Measurements from ENCODE around the gene SLIT1.

The SLIT1 gene

DNA sequence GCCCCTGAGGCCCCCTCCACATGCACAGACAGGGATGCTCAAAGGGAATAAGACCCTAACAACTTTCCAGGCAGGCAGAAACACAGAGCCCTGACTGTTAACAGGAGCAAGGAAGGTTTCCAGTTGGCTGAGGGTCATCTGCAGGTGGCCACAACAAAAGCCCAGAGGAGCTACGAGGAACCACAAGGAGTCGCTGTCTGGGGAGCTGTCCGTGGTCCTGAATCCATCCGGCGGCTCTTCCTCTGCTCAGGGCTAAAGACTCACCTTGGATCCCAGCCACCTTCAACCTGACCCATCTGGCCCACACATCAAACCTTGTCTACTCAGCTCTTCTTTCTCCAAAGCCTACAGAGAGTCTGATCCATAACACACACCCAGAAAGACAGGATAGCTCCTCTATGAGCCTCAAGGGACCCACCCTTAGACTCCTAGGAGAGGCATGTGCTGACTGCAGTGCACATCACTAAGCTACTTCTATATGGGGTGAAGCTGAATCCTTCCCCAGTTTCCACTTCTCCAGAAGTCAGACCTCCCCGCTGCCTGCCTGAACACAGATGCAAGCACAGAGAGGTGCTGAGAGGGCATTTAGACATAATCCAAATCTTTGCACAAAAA, 104.0 kb downstream of the SLIT1 start:
- Mint-ChIP-seq H3K4me3 (no peak overlapping the region), H3K9me3 (no peaks in the 10 kb centered on the region), H3K36me3 (ENCODE audit: insufficient read depth) (peaks cover 10% of the 10 kb centered on the region), H3K27me3 (peaks cover 17 to 54% of the 10 kb centered on the region in 2 donors), H3K4me1 (ENCODE audit: low read depth in 2 of 2) (no peaks in the 10 kb centered on the region), H3K27ac (peak overlapping the region in 1 of 2 donors; percentile 29)
- ATAC-seq (replicated peaks) (peak; percentile 61), DNase-seq (peak; percentile 57 to 60 (median 58))

DNA sequence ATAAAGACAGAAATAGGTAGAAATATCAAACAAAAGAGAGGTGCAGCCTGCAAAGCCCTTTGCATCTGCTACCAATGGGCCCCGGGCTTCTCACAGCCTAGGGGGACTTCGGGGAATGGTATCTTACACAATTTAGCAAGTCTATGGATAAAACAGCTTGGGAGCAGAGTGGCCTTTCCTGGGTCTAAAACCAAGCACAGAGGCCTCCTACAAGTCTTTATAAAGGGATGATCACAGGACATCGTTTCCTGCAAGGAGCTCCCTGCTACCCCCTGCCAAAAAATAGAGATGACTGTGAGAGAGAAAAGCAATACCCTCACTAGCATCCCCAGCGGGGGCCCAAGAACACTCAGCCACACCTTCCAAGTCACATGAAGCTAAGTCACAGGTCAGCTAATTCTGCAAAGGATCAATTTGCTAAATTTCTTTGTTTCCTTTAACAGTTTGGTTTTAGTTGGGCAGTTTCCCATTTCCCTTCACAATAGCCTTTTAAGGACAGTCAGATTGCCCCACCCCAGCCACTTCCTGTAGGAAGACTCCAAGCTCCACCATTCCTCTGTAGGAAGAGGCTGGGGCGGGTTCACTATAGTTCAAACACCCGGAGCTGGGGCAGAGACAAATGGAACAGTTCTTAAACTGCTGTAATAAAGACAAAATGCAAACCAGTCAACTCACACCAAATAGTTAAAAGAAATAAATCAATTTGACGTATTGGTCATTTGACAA, 105.5 kb downstream of the SLIT1 start:
- no peak overlapping the region for H3K27ac Mint-ChIP-seq
- no peaks in the 10 kb centered on the region for H3K9me3 Mint-ChIP-seq
- H3K36me3 Mint-ChIP-seq (ENCODE audit: insufficient read depth), result peaks cover 10% of the 10 kb centered on the region
- no peak for DNase-seq
- no peak for ATAC-seq (replicated peaks)
- no peak overlapping the region for H3K4me3 Mint-ChIP-seq
- H3K4me1 Mint-ChIP-seq (ENCODE audit: low read depth in 2 of 2), result no peaks in the 10 kb centered on the region
- peaks cover 7 to 53% of the 10 kb centered on the region in 2 donors for H3K27me3 Mint-ChIP-seq

DNA sequence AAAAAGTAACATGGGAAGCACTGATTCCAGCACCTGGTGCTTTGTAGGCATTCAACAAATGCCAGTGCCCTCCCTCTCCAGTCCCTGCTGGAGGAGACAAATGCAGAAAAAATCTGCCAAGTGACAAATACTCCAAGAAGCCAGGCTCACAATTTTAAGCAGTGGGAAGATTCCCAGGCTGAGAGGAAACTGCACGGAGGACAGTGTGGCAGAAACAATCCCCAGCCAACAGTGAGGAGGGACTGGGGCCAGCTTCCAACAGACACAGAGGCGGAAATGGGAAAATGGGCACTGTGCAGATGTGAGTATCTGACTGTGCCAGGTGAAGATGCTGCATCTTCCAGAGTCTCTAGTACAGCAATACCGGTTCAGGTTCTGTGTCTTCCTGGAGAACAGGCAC, 106.3 kb downstream of the SLIT1 start:
- ATAC-seq (replicated peaks) (no peak), DNase-seq (no peak)
- Mint-ChIP-seq H3K4me1 (ENCODE audit: low read depth in 2 of 2) (no peaks in the 10 kb centered on the region), H3K27ac (no peak overlapping the region), H3K27me3 (peaks cover 7 to 54% of the 10 kb centered on the region in 2 donors), H3K4me3 (no peak overlapping the region), H3K9me3 (no peaks in the 10 kb centered on the region), H3K36me3 (ENCODE audit: insufficient read depth) (peaks cover 10% of the 10 kb centered on the region)

DNA sequence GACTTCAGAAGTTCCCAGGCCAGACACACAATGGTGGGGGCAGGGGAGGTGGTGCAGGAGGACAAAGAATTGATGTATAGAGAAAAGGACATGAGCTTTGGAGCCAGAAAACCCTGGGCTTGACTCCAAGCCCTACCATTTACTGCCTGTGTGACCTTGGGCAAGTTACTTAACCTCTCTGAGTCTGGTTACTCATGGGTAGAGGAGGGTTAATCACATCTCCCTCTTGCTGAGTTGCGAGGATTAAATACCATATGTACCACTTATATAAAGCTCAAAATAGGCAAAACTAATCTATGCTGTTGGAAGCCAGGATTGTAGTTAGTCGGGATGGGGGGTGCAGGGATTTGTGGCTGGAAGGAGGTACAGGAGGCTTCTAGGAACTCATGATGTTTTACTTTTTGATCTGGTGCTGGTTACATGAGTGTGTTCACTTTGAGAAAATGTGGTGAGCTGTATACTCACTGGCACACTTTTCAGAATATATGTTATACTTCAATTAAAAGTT, 106.8 kb downstream of the SLIT1 start:
- Mint-ChIP-seq H3K27ac (no peak overlapping the region), H3K27me3 (peaks cover 11 to 56% of the 10 kb centered on the region in 2 donors), H3K9me3 (no peaks in the 10 kb centered on the region), H3K4me3 (no peak overlapping the region), H3K36me3 (ENCODE audit: insufficient read depth) (peaks cover 10% of the 10 kb centered on the region), H3K4me1 (ENCODE audit: low read depth in 2 of 2) (no peaks in the 10 kb centered on the region)
- no peak for ATAC-seq (replicated peaks)
- no peak for DNase-seq

DNA sequence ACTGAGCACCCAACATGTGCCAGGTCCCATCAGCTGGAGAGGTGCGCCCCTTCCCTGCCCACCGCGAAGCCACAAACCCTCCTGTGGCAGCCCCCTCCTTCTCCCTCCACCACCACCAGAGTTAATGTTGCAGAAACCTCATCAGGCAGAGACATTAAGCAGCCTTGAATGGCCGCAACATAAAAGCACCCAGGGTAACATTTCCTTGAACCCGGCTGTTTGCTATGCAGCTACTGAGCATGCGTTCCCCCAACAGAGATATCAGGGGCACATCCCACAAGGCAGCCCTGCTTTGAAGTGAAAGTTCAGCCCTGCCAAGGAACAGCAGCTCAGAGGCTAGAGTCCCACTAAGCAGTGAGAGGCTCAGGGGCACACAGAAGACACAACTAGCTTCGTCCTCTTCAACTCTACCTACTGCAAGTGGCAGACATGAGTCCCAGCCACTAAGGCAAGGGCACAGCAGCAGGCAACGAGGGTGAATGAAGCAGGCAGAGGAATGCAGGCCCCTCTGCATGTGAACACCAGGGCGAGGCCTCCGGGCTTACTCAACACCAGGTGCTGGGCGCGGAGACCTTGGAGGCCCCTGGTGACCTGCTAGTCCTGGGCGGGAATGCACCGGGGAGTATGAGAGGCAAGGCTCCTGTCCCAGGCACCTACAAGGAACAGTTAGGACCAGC, 107.4 kb downstream of the SLIT1 start:
- Mint-ChIP-seq H3K4me3 (no peak overlapping the region), H3K27me3 (peaks cover 14 to 56% of the 10 kb centered on the region in 2 donors), H3K4me1 (ENCODE audit: low read depth in 2 of 2) (no peaks in the 10 kb centered on the region), H3K36me3 (ENCODE audit: insufficient read depth) (peaks cover 10% of the 10 kb centered on the region), H3K27ac (no peak overlapping the region), H3K9me3 (no peaks in the 10 kb centered on the region)
- no peak for DNase-seq
- no peak for ATAC-seq (replicated peaks)

DNA sequence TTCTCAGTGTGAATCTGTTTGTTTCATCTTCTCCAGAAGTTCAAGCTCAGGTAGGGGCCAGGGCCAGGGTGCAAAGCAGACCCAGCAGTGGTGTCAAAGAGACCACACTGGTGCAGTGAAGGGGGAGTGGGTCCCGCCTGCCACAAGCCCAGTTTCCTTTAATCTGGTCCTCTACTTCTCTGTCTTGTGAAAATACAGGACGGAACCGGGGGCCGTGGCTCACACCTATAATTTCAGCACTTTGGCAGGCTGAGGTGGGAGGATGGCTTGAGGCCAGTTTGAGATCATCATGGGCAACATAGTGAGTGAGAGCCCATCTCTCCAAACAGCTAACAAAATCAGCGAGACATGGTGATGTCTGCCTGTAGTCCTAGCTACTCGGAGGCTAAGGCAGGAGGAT, 109.0 kb downstream of the SLIT1 start:
- peaks cover 5% of the 10 kb centered on the region for H3K36me3 Mint-ChIP-seq (ENCODE audit: insufficient read depth)
- ATAC-seq (replicated peaks) (no peak), DNase-seq (no peak)
- H3K4me1 Mint-ChIP-seq (ENCODE audit: low read depth in 2 of 2), result no peaks in the 10 kb centered on the region
- H3K27ac Mint-ChIP-seq, result no peak overlapping the region
- no peaks in the 10 kb centered on the region for H3K9me3 Mint-ChIP-seq
- no peak overlapping the region for H3K4me3 Mint-ChIP-seq
- H3K27me3 Mint-ChIP-seq, result peaks cover 13 to 64% of the 10 kb centered on the region in 2 donors

DNA sequence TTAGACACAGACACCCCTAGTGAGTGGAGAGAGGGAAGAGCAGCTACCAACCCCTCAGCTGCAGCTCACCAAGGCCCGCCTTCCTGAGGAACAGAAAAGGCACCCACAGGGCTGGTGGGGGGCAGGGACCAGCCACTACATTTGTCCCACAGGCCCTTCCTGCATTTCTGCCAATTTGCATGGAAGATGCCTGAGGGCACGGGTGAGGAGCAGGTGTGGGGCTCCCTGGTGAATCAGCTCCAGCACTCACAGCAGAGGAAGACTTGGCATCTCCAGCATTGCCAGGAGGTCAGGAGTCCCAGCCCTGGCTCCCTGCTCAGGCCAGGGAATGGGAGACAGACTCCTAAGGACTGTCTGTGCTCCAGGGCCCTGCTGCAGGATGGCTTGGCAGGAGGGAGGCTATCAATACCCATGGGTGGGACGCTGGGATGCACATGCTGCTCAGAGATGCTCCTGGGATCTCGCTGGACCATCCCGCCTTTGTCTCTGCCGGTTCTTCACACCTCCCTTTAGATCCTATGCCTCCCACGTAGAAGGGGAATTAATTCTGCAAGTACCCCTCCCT, 109.7 kb downstream of the SLIT1 start:
- Mint-ChIP-seq H3K4me1 (ENCODE audit: low read depth in 2 of 2) (no peaks in the 10 kb centered on the region), H3K36me3 (ENCODE audit: insufficient read depth) (no peaks in the 10 kb centered on the region), H3K27ac (no peak overlapping the region), H3K9me3 (no peaks in the 10 kb centered on the region), H3K27me3 (peaks cover 17 to 64% of the 10 kb centered on the region in 2 donors), H3K4me3 (no peak overlapping the region)
- DNase-seq (no peak), ATAC-seq (replicated peaks) (no peak)

DNA sequence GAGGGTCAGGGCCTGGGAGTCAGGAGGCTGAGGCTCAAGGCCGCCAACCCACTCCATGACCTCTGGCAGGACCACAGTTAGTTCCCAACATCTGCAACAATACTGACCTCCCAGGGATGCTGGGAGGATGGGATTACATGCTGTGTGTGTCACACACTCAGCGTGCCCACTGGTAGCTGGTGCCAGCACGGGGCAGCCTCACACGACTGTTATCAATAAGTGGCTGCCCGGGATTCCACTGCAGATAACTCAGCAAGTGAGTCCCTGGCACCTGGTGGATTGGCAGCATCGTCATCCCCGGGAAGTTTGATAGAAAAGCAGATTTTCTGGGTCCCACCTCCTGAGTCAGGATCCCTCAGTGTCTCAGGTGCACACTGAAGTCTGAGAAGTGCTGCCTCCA, 110.3 kb downstream of the SLIT1 start:
- H3K27me3 Mint-ChIP-seq, result peaks cover 19 to 60% of the 10 kb centered on the region in 2 donors
- H3K4me1 Mint-ChIP-seq (ENCODE audit: low read depth in 2 of 2), result no peaks in the 10 kb centered on the region
- no peaks in the 10 kb centered on the region for H3K9me3 Mint-ChIP-seq
- ATAC-seq (replicated peaks) (no peak), DNase-seq (no peak)
- no peak overlapping the region for H3K4me3 Mint-ChIP-seq
- no peaks in the 10 kb centered on the region for H3K36me3 Mint-ChIP-seq (ENCODE audit: insufficient read depth)
- H3K27ac Mint-ChIP-seq, result no peak overlapping the region

DNA sequence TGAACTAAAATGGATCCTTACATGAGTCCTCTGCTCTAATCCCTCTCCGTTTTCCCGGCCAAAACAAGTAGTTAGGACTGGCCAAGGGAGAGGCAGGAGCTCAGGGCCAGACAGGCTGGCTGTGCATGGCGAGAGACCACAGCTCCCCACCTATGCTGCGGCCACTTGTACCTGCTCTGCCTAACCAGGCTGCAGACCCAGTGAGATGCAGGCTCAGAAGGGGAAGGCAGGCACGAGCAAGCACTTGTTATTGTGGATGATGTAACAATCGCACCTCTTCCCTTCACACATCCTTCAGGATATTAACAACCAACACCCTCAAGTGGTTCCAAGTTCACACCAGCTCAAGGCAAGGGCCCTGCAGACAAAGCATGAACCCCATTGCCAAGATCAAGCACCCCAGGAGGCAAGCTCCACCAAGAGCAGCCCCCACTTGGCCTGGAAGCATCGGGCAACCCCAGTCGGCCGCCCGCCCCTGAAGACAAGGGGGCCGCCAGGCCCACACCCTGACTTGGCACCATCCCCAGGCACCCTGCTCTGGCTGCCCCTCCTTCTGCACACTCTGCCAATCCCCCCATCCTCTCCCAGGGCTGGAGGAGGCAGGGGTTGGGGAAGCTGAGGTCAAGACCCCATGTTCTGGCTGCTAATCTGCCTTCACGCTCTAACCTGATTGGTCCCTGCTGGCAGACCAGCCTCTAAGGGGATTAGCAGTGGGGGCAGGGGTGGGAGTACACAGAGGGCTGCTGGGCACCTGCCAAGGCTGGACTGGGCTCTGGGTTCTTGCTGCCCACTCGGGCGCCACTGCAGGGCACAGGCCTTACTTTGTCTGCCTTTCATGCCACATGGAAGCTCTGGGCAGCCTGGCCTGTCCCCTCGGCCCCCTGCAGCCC, 111.3 kb downstream of the SLIT1 start:
- Mint-ChIP-seq H3K27ac (no peak overlapping the region), H3K36me3 (ENCODE audit: insufficient read depth) (no peaks in the 10 kb centered on the region), H3K9me3 (no peaks in the 10 kb centered on the region), H3K27me3 (peaks cover 19 to 52% of the 10 kb centered on the region in 2 donors), H3K4me1 (ENCODE audit: low read depth in 2 of 2) (peaks cover 0 to 4% of the 10 kb centered on the region in 2 donors), H3K4me3 (no peak overlapping the region)
- DNase-seq, result no peak
- no peak for ATAC-seq (replicated peaks)

DNA sequence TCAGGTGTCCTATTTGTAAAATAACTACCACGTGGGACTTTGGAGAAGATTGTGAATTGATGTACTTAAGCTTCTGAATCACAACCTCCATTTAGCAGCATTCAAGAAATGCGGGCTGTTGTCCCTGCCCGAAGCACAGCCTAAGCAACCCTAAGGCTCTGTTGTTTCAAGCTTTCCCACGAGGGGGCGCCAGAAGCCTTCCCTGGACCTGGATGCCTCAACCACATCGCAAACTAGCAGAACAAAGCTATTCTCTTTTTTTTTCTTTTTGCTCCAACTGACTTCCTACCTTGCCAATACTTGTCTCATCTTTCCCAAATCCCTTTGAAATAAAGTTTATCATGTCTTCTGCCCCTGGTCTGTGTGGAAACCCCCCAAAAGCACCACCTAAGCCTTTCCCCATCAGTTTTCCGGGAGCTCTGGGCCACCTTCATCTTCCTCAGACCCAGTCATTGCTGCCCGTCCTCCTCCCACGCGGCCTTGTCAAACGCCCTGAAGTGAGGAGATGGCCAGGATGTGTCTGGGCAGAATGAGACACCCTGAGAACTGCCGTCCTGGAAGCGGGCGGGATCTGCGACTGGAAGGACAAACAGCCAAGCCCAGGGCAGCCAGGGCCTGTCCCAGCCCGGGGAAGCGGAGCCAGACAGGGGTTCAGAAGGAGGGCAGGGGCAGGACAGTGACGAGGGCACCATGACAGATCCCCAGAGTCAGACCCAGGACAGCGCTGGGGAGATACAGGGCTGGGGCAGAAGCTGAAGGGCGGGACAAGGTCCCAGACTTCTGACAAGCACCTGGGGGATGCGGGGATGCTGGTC, 112.7 kb downstream of the SLIT1 start:
- Mint-ChIP-seq H3K4me3 (no peak overlapping the region), H3K36me3 (ENCODE audit: insufficient read depth) (no peaks in the 10 kb centered on the region), H3K4me1 (ENCODE audit: low read depth in 2 of 2) (peaks cover 0 to 11% of the 10 kb centered on the region in 2 donors), H3K27ac (no peak overlapping the region), H3K27me3 (peaks cover 26 to 37% of the 10 kb centered on the region in 2 donors), H3K9me3 (no peaks in the 10 kb centered on the region)
- peak; percentile 65 for ATAC-seq (replicated peaks)
- peak; percentile 81 to 87 (median 83) for DNase-seq

DNA sequence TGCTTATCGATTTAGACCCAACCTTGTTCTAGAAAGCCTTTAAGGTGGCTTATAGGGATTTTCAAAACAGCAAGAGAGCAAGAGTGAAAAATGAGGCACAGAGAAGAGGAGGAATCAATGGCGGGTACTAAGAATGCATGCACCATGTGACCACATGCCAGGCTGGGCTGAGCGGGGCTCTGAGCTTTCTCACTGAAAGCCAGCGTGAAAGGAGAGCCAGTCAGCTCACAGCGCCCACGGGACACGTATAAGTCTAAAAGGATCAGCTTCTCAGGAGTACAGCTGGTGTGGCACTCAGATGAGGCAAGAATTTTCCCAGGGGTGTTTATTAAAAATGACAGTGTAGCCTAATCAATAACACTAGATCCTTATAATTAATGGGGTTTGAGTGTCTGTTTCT, 114.3 kb downstream of the SLIT1 start:
- peaks cover 0 to 11% of the 10 kb centered on the region in 2 donors for H3K4me1 Mint-ChIP-seq (ENCODE audit: low read depth in 2 of 2)
- peak overlapping the region in 1 of 2 donors; percentile 45 for H3K27ac Mint-ChIP-seq
- no peak for DNase-seq
- ATAC-seq (replicated peaks), result no peak
- no peak overlapping the region for H3K4me3 Mint-ChIP-seq
- no peaks in the 10 kb centered on the region for H3K9me3 Mint-ChIP-seq
- peaks cover 26 to 37% of the 10 kb centered on the region in 2 donors for H3K27me3 Mint-ChIP-seq
- H3K36me3 Mint-ChIP-seq (ENCODE audit: insufficient read depth), result no peaks in the 10 kb centered on the region

Measured in effector memory CD8-positive, alpha-beta T cell (primary cell).